C1 segment of cervical spinal cord (tissue), 14 donors: Measurements from ENCODE around the gene POLQ.
"Not testable (repeated sequence)": the region's sequence is repeated elsewhere in the genome, so short reads cannot be mapped to it uniquely, and the experiment has no call there.

Experiments
- DNase-seq, 14 donors: peaks; one replicate each; lab custom pipeline; 2025; lab: John Stamatoyannopoulos, UW

The POLQ gene

GRCh38 chr3:121430664-121431215 lies 115.0 kb downstream of the POLQ start:
- DNase-seq = no peak

- DNase-seq = no peak
Observed at GRCh38 chr3:121424549-121424948, 121.2 kb downstream of the POLQ start.

GRCh38 chr3:121418182-121418581 lies 127.6 kb downstream of the POLQ start:
- no peak for DNase-seq

- no peak for DNase-seq
Observed at GRCh38 chr3:121414924-121415323, 130.9 kb downstream of the POLQ start.

- no peak for DNase-seq
Observed at GRCh38 chr3:121411523-121411922, 134.3 kb downstream of the POLQ start.

GRCh38 chr3:121405631-121406030 lies 140.2 kb downstream of the POLQ start:
- no peak for DNase-seq

GRCh38 chr3:121399820-121400219 lies 146.0 kb downstream of the POLQ start:
- DNase-seq = no peak

- not testable (repeated sequence) for DNase-seq
Observed at GRCh38 chr3:121398051-121398450, 147.7 kb downstream of the POLQ start.

- not testable (repeated sequence) for DNase-seq
Observed at GRCh38 chr3:121395967-121396366, 149.8 kb downstream of the POLQ start.

- DNase-seq = not testable (repeated sequence)
Observed at GRCh38 chr3:121388308-121388707, 157.5 kb downstream of the POLQ start.
